ENCODE results near the gene MEF2B. TPM values are rescaled to one million over a fixed set of nuclear protein-coding genes. Genes with fewer than 3 reads are reported as not detected.
"Not testable (repeated sequence)": the region's sequence is repeated elsewhere in the genome, so short reads cannot be mapped to it uniquely, and the experiment has no call there.

Gene MEF2B
- total RNA-seq, 1 donor = 0.10 TPM

GRCh38 chr19:19151418-19151817 is 18.6 kb downstream of the MEF2B start:
- Histone ChIP-seq H3K4me3 (ENCODE audit: low read length) (no peak overlapping the region), H3K27me3 (ENCODE audit: insufficient read depth, low read length) (no peaks in the 10 kb centered on the region), H3K9me3 (ENCODE audit: low read depth, low read length) (no peaks in the 10 kb centered on the region), H3K4me1 (ENCODE audit: insufficient read depth, low read length) (no peaks in the 10 kb centered on the region)

DNA sequence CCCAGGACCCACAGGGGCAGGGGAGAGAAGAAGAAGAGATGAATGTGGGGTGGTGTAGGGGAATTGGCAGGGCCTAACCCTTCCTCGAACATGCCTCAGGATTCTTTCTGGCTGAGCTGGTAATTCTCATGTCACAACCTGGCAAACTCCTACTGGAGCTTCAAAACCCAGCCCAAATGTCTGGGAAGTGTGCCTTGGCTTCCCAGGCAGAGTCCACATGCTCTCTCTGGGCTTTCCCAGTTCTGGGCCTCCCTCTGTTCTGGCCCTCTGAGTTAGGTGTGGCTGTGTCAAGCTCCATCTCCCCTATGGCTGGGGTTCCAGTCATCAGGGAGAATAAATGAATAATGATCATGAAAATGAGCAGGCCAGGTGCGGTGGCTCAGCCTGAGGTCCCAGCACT is 20.6 kb downstream of the MEF2B start:
- Histone ChIP-seq H3K9me3 (ENCODE audit: low read depth, low read length) (no peaks in the 10 kb centered on the region), H3K4me3 (ENCODE audit: low read length) (no peak overlapping the region), H3K27me3 (ENCODE audit: insufficient read depth, low read length) (no peaks in the 10 kb centered on the region), H3K4me1 (ENCODE audit: insufficient read depth, low read length) (no peaks in the 10 kb centered on the region)

DNA sequence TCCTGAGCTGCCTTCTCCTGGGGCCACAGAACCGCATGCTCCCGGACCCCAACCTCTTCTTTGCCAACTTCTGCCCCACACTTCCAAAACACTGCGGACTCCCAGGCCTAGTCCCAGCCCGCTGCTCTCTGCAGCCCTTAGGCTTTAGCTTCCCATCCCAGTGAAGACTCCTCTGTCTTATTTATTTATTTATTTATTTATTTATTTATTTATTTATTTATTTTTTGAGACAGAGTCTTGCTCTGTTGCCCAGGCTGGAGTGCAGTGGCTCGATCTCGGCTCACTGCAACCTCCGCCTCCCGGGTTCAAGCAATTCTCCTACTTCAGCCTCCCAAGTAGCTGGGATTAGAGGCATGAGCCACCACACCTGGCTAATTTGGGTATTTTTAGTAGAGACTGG is 21.6 kb downstream of the MEF2B start:
- not testable (repeated sequence) for H3K4me3 ChIP-seq (ENCODE audit: low read length); H3K4me1 ChIP-seq (ENCODE audit: insufficient read depth, low read length); H3K9me3 ChIP-seq (ENCODE audit: low read depth, low read length); H3K27me3 ChIP-seq (ENCODE audit: insufficient read depth, low read length)

DNA sequence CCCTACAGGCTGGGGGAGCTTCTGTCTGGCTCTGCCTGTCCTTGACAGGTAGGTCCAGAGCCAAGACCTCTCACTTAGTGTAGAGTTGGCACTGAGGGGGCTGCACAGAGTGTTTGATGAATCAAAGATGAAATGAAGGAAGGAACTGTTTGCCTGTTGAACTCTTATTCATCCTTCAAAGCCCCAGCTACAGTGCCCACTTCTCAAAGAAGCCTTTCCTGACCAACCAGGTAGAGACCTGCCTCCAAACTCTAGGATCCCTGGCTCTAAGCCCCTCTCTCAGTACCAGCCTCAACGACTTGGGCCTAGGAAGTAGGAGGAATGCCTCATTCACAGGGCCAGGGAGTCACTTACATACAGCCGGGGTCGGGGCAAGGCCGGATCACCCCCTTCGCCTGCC is 22.7 kb downstream of the MEF2B start:
- H3K27me3 ChIP-seq (ENCODE audit: insufficient read depth, low read length) = no peaks in the 10 kb centered on the region
- H3K4me3 ChIP-seq (ENCODE audit: low read length) = no peak overlapping the region
- H3K4me1 ChIP-seq (ENCODE audit: insufficient read depth, low read length) = no peaks in the 10 kb centered on the region
- H3K9me3 ChIP-seq (ENCODE audit: low read depth, low read length) = no peaks in the 10 kb centered on the region

DNA sequence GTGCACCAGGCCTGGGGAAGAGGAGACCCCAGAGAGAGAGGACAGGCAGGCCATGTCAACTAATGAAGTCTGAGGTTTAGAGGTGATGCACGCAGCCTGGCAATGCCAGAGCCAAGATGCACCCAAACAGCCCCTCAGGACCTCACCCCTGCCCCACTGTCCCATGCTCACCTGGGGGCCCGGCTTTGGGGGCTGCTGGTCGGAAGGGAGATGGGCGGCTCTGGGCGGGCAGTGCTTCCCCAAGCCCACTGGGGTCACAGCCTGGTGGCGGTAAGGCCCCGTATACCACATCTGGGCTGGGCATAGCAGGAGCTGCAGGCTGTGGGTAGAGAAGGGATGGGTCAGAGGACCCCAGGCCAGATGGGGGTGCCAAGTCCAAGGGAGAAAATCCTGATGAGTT is 23.2 kb downstream of the MEF2B start:
- H3K9me3 ChIP-seq (ENCODE audit: low read depth, low read length) = no peaks in the 10 kb centered on the region
- H3K4me1 ChIP-seq (ENCODE audit: insufficient read depth, low read length) = no peaks in the 10 kb centered on the region
- no peak overlapping the region for H3K4me3 ChIP-seq (ENCODE audit: low read length)
- no peaks in the 10 kb centered on the region for H3K27me3 ChIP-seq (ENCODE audit: insufficient read depth, low read length)

DNA sequence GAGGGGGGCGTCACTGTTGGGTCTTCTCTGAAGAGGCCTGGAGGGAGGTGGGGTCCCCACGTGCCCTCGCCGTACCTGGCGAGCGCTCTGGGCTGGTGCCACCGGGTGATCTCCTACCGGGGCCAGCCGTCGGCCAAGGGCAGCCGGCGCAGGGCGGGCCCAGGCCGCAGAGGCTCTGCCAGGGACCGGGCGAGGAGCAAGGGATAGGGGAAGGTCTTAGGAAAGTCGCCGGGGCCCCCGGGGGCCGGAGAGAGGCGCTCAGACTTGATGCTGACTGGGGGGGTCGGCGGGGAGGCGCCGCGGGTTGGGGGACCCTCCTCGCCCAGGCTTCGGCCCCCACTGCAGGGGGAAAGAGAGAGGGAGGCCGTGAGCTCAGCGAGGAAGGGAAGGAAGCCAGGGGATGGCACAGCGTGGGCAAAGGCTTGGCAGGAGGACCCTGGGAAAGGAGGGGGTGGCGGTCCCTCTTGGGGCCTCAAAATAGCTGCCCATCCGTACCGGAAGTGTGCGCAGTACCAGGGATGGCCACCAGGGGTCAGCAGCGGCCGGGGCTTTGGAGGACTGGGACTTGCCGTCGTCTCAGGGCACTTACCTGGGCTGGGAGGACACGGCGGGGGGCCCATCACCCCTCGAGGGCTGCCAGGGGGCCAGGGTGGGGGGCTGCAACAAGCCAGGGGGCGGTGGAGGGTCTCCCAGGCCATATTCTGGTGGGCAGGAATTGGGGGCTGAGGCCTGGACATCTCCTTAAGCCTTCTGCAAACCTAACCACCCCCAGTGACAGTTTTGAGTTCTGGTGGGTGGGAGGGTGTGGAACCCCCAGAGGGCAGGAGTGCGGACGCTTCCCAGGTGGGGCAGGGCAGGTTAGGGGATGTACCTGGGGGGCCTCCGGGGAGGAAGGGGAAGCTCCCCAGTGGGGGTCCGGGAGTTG is 24.1 kb downstream of the MEF2B start:
- Histone ChIP-seq H3K4me3 (ENCODE audit: low read length) (no peak overlapping the region), H3K4me1 (ENCODE audit: insufficient read depth, low read length) (no peaks in the 10 kb centered on the region), H3K27me3 (ENCODE audit: insufficient read depth, low read length) (no peaks in the 10 kb centered on the region), H3K9me3 (ENCODE audit: low read depth, low read length) (no peaks in the 10 kb centered on the region)

- Histone ChIP-seq H3K9me3 (ENCODE audit: low read depth, low read length) (no peaks in the 10 kb centered on the region), H3K4me1 (ENCODE audit: insufficient read depth, low read length) (no peaks in the 10 kb centered on the region)
Measured at GRCh38 chr19:19145281-19145680, 24.8 kb downstream of the MEF2B start.

GRCh38 chr19:19142347-19142746 is 27.7 kb downstream of the MEF2B start:
- no peak overlapping the region for H3K4me3 ChIP-seq (ENCODE audit: low read length)
- no peaks in the 10 kb centered on the region for H3K27me3 ChIP-seq (ENCODE audit: insufficient read depth, low read length)
- no peaks in the 10 kb centered on the region for H3K9me3 ChIP-seq (ENCODE audit: low read depth, low read length)
- peaks cover 12% of the 10 kb centered on the region for H3K4me1 ChIP-seq (ENCODE audit: insufficient read depth, low read length)

More at GRCh38 chr19:19145281-19145680, 24.8 kb downstream of the MEF2B start:
- no peaks in the 10 kb centered on the region for H3K27me3 ChIP-seq (ENCODE audit: insufficient read depth, low read length)
- H3K4me3 ChIP-seq (ENCODE audit: low read length) = no peak overlapping the region

DNA sequence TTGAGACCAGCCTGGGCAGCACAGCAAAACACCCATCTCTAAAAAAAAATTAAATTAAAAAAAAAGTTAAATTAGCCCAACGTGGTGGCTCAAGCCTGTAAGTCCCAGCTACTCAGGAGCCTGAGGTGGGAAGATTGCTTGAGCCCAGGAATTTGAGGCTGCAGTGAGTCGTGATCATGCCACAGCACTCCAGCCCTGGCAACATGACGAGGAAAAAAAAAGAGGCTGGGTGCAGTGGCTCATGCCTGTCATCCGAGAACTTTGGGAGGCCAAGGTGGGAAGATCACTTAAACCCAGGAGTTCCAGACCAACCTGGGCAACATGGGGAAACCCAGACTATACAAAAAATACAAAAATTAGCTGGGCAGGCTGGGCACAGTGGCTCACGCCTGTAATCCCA is 29.6 kb downstream of the MEF2B start:
- Histone ChIP-seq H3K27me3 (ENCODE audit: insufficient read depth, low read length) (no peaks in the 10 kb centered on the region), H3K9me3 (ENCODE audit: low read depth, low read length) (no peaks in the 10 kb centered on the region), H3K4me1 (ENCODE audit: insufficient read depth, low read length) (peaks cover 12% of the 10 kb centered on the region), H3K4me3 (ENCODE audit: low read length) (no peak overlapping the region)

DNA sequence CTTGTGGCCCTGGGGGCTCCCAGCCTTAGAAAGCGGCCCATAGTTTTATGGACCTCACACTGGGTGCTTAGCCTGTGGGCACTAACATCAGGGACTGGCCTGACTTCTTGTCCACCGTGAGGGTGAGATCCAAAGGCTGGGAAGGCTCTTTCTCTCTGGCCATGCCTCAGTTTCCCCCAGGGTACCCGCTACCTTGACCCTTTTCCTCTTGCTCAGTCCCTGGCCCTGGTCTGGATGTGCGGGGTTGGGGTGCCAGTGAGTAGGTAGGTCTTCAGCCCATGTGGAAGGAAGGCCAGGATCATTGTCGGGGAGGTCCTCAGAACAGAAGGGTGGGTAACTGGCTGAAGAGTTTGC is 30.2 kb downstream of the MEF2B start:
- no peaks in the 10 kb centered on the region for H3K27me3 ChIP-seq (ENCODE audit: insufficient read depth, low read length)
- peaks cover 15% of the 10 kb centered on the region for H3K4me1 ChIP-seq (ENCODE audit: insufficient read depth, low read length)
- H3K9me3 ChIP-seq (ENCODE audit: low read depth, low read length) = no peaks in the 10 kb centered on the region
- H3K4me3 ChIP-seq (ENCODE audit: low read length) = no peak overlapping the region

- Histone ChIP-seq H3K27me3 (ENCODE audit: insufficient read depth, low read length) (no peaks in the 10 kb centered on the region), H3K4me3 (ENCODE audit: low read length) (peak within 1 kb of the TSS; percentile 57), H3K4me1 (ENCODE audit: insufficient read depth, low read length) (peaks cover 19% of the 10 kb centered on the region), H3K9me3 (ENCODE audit: low read depth, low read length) (no peaks in the 10 kb centered on the region)
Measured at GRCh38 chr19:19138109-19138981, 31.7 kb downstream of the MEF2B start, which contains the start of gene TMEM161A. TSS of gene TMEM161A (minus strand) at chr19:19138478. CDS start at chr19:19138428, 50 bp downstream.

- peak overlapping the region; percentile 57 for H3K4me3 ChIP-seq (ENCODE audit: low read length)
- H3K4me1 ChIP-seq (ENCODE audit: insufficient read depth, low read length) = peaks cover 19% of the 10 kb centered on the region
Measured at GRCh38 chr19:19137556-19138108, 32.4 kb downstream of the MEF2B start.

GRCh38 chr19:19135713-19136112 is 34.4 kb downstream of the MEF2B start:
- not testable (repeated sequence) for H3K9me3 ChIP-seq (ENCODE audit: low read depth, low read length); H3K4me3 ChIP-seq (ENCODE audit: low read length); H3K27me3 ChIP-seq (ENCODE audit: insufficient read depth, low read length)
- peaks cover 19% of the 10 kb centered on the region for H3K4me1 ChIP-seq (ENCODE audit: insufficient read depth, low read length)

More at GRCh38 chr19:19137556-19138108, 32.4 kb downstream of the MEF2B start:
- H3K9me3 ChIP-seq (ENCODE audit: low read depth, low read length) = no peaks in the 10 kb centered on the region
- no peaks in the 10 kb centered on the region for H3K27me3 ChIP-seq (ENCODE audit: insufficient read depth, low read length)

DNA sequence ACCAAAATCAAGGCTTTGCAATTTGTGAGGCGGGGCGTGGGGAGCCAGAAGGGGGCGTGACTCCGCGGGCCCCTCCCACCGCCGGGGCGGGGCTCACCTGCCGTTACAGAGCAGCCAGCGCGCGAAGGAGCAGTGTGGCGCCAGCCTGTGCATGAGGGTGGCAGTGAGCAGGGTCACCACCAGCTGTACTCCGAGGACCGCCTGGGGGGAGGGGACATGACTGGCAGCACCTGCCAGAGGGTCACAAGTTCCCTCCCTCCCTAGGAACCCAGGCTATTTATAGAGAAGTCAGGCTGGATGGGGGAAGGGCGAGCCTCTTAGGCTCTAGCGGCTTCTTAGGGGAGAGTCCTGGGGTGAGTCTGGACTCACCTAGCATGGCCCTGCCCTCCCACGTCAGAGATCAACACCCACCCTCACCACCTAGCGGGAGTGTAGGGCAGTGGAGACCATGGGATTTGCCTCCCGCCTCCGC is 35.3 kb downstream of the MEF2B start:
- H3K27me3 ChIP-seq (ENCODE audit: insufficient read depth, low read length) = no peaks in the 10 kb centered on the region
- H3K4me3 ChIP-seq (ENCODE audit: low read length) = no peak overlapping the region
- H3K9me3 ChIP-seq (ENCODE audit: low read depth, low read length) = no peaks in the 10 kb centered on the region
- peaks cover 19% of the 10 kb centered on the region for H3K4me1 ChIP-seq (ENCODE audit: insufficient read depth, low read length)

GRCh38 chr19:19133985-19134384 is 36.1 kb downstream of the MEF2B start:
- no peaks in the 10 kb centered on the region for H3K9me3 ChIP-seq (ENCODE audit: low read depth, low read length)
- H3K4me3 ChIP-seq (ENCODE audit: low read length) = no peak overlapping the region
- H3K4me1 ChIP-seq (ENCODE audit: insufficient read depth, low read length) = peaks cover 19% of the 10 kb centered on the region
- H3K27me3 ChIP-seq (ENCODE audit: insufficient read depth, low read length) = no peaks in the 10 kb centered on the region

Measured in mononuclear cell (primary cell).